Breast epithelium (tissue), 3 donors: ENCODE data around the gene IFNK.

Source experiments
- CTCF ChIP-seq, 3 donors: fragments of 450-650 bp; IDR thresholded peaks; one replicate each; pipeline ENCODE4 v1.5.1; 2016 to 2017; ENCODE audit warnings: antibody characterized with exemption in 3 of 3, mild to moderate bottlenecking in 3 of 3, moderate library complexity in 3 of 3
- POLR2A ChIP-seq: fragments of 450-650 bp; IDR thresholded peaks from one replicate; pipeline ENCODE4 v1.6.1; 2016; ENCODE audit warnings: antibody characterized with exemption, mild to moderate bottlenecking, moderate library complexity
- POLR2AphosphoS5 ChIP-seq, 3 donors: sonication (generic); formaldehyde crosslinking; IDR thresholded peaks; one replicate each; pipeline ENCODE4 v1.6.1; 2017; ENCODE audit warnings: antibody characterized with exemption in 3 of 3

GRCh38 chr9:27556470-27556869 lies 32.4 kb downstream of the IFNK start:
- TF ChIP-seq POLR2AphosphoS5 (IDR thresholded peaks at IDR 0.05) (no peak), POLR2A (no peak), CTCF (IDR thresholded peaks at IDR 0.05) (no peak)
